ENCODE results near the gene KRTAP1-4. TPM values are rescaled to one million over a fixed set of nuclear protein-coding genes. Genes with fewer than 3 reads are reported as not detected.
"Not testable (repeated sequence)": the region's sequence is repeated elsewhere in the genome, so short reads cannot be mapped to it uniquely, and the experiment has no call there.

KRTAP1-4 gene
- total RNA-seq, 1 experiment from 2014 or later, result not detected

DNA sequence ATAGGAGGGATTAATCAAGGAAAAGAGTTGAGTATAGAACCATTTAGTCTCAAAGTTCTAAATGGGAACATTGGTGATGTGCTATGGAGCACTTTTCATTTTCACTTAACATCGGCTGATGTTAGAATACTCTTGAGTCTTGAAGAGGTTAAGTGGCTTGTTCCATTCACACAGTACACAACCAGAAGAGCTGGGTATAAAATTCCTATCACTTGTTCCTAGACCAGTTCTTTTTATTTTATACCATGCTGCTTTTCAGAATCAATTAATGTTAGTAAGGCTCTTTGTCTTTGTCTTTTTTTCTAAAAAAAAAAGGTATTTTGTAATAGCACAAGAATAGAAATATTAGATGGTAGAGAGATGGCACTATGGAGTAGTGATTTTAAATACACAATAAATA lies 13.0 kb upstream of the KRTAP1-4 start:
- POLR2A ChIA-PET (ENCODE audit: unreplicated experiment), result no interaction called here
- Histone ChIP-seq H3F3A (ENCODE audit: low read length, unreplicated experiment) (no peaks in the 10 kb centered on the region), H3K27ac (ENCODE audit: low read length) (no peak overlapping the region), H2AFZ (ENCODE audit: low read length) (no peak overlapping the region), H3K9ac (ENCODE audit: low read length) (no peak overlapping the region), H3K4me1 (ENCODE audit: insufficient read depth, low read length) (peaks cover 1% of the 10 kb centered on the region), H4K20me1 (ENCODE audit: low read length) (no peaks in the 10 kb centered on the region), H3K9me3 (ENCODE audit: low read length) (no peaks in the 10 kb centered on the region), H3K4me2 (ENCODE audit: low read length) (no peak overlapping the region), H3K9me2 (replicated peaks; ENCODE audit: low read length) (no peaks in the 10 kb centered on the region), H3K27me3 (ENCODE audit: low read length) (no peaks in the 10 kb centered on the region), H3K79me2 (ENCODE audit: low read length) (no peaks in the 10 kb centered on the region), H3K36me3 (ENCODE audit: low read depth, low read length) (no peaks in the 10 kb centered on the region), H3K4me3 (ENCODE audit: low read length) (no peak overlapping the region)
- intact Hi-C loops (cut with micrococcal nuclease), result no loop called here
- ATAC-seq (no peak), DNase-seq (no peak)
- CTCF ChIA-PET, result no interaction called here
- TF ChIP-seq EZH2 (IDR thresholded peaks at IDR 0.05; ENCODE audit: low read length, unreplicated experiment), result no peak
- TF ChIP-seq, protein P1, sequence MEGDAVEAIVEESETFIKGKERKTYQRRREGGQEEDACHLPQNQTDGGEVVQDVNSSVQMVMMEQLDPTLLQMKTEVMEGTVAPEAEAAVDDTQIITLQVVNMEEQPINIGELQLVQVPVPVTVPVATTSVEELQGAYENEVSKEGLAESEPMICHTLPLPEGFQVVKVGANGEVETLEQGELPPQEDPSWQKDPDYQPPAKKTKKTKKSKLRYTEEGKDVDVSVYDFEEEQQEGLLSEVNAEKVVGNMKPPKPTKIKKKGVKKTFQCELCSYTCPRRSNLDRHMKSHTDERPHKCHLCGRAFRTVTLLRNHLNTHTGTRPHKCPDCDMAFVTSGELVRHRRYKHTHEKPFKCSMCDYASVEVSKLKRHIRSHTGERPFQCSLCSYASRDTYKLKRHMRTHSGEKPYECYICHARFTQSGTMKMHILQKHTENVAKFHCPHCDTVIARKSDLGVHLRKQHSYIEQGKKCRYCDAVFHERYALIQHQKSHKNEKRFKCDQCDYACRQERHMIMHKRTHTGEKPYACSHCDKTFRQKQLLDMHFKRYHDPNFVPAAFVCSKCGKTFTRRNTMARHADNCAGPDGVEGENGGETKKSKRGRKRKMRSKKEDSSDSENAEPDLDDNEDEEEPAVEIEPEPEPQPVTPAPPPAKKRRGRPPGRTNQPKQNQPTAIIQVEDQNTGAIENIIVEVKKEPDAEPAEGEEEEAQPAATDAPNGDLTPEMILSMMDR (conservative IDR thresholded peaks at IDR 0.05; ENCODE audit: low read depth, low read length), result no peak
- BruUV-seq (replicated peaks), result no TSS peak

DNA sequence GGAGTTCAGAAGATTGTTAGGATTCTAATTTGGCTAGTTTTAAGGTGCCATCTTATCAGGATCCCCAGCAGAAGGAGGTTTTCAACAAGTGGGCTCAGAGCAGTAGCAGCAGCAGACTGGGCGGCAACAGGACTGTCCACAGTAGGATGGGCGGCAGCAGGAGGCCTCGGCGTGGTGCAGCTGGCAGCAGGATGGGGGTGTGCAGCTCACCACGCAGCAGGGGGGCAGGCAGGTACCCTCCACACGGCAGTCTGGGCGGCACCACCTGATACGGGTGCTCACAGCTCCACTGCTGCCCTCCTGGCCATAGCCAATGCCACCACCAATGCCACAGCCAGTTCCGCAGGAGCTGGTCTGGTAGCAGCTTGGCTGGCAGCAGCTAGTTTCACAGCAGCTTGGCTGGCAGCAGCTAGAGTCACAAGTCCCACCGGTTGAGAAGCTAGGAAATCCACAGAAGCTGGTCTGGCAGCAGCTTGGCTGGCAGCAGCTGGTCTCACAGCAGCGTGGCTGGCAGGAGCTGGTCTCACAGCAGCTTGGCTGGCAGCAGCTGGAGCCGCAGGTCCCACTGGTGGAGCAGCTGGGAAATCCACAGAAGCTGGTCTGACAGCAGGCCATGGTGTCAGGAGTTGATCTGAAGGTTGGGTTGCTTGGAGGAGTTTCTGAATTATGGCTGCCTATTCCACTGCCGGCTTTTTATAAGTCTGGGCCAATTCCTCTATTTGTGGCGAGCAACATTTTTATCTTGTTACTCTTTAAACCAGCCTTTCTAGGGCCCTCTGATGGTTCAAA lies 11.0 kb upstream of the KRTAP1-4 start, which contains the start of gene KRTAP1-1:
Gene KRTAP1-1, minus strand, starts transcription at position 668 of the 789 bp plus-strand sequence. Its CDS starts 53 bp downstream, at position 615.
- H3K4me2 ChIP-seq (ENCODE audit: low read length); POLR2A ChIA-PET (ENCODE audit: unreplicated experiment); H3K9ac ChIP-seq (ENCODE audit: low read length); DNase-seq; BruUV-seq (replicated peaks); H4K20me1 ChIP-seq (ENCODE audit: low read length); ATAC-seq; H3K9me3 ChIP-seq (ENCODE audit: low read length); H3K27me3 ChIP-seq (ENCODE audit: low read length); H3K79me2 ChIP-seq (ENCODE audit: low read length); H2AFZ ChIP-seq (ENCODE audit: low read length); CTCF ChIA-PET; H3K4me3 ChIP-seq (ENCODE audit: low read length); H3K36me3 ChIP-seq (ENCODE audit: low read depth, low read length); H3F3A ChIP-seq (ENCODE audit: low read length, unreplicated experiment); H3K27ac ChIP-seq (ENCODE audit: low read length); intact Hi-C loops (cut with micrococcal nuclease); H3K4me1 ChIP-seq (ENCODE audit: insufficient read depth, low read length); H3K9me2 ChIP-seq (replicated peaks; ENCODE audit: low read length): not testable (repeated sequence)

DNA sequence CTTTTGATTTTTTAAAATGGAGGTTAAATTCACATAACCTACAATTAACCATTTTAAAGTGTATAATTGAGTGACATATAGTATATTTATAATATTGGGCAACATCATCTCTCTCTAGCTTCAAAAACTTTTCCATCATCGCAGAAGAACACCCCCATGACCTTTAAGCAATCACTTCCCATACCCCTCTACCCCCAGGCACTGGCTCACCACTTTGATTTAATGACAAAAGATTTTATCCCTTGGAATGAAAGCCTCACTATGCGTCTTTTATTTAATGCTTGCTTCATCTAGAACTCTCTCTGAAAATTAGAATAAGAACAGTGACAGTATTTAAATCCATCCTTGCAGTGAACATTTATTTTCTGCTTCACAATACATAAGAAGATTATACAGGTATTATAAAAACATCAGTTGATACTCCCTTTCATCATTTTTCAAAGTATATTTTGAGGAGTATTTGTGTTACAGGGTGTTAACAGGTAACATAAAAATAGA lies 7.9 kb upstream of the KRTAP1-4 start:
- Histone ChIP-seq H3K4me3 (ENCODE audit: low read length) (no peak overlapping the region), H3K9me2 (replicated peaks; ENCODE audit: low read length) (no peaks in the 10 kb centered on the region), H3K9me3 (ENCODE audit: low read length) (no peaks in the 10 kb centered on the region), H3K9ac (ENCODE audit: low read length) (no peak overlapping the region), H3K4me1 (ENCODE audit: insufficient read depth, low read length) (peaks cover 6% of the 10 kb centered on the region), H3K79me2 (ENCODE audit: low read length) (no peaks in the 10 kb centered on the region), H4K20me1 (ENCODE audit: low read length) (no peaks in the 10 kb centered on the region), H3K4me2 (ENCODE audit: low read length) (no peak overlapping the region), H2AFZ (ENCODE audit: low read length) (no peak overlapping the region), H3K27ac (ENCODE audit: low read length) (no peak overlapping the region), H3K27me3 (ENCODE audit: low read length) (no peaks in the 10 kb centered on the region), H3F3A (ENCODE audit: low read length, unreplicated experiment) (no peaks in the 10 kb centered on the region), H3K36me3 (ENCODE audit: low read depth, low read length) (no peaks in the 10 kb centered on the region)
- TF ChIP-seq, protein P1 (conservative IDR thresholded peaks at IDR 0.05; ENCODE audit: low read depth, low read length), result no peak
- TF ChIP-seq EZH2 (IDR thresholded peaks at IDR 0.05; ENCODE audit: low read length, unreplicated experiment) (no peak), EZH2phosphoT487 (IDR thresholded peaks at IDR 0.05; ENCODE audit: borderline replicate concordance, low read length) (no peak)
- DNase-seq (no peak), ATAC-seq (no peak)
- BruUV-seq (replicated peaks), result no TSS peak
- intact Hi-C loops (cut with micrococcal nuclease), result no loop called here
- ChIA-PET CTCF (no interaction called here), POLR2A (ENCODE audit: unreplicated experiment) (no interaction called here)

DNA sequence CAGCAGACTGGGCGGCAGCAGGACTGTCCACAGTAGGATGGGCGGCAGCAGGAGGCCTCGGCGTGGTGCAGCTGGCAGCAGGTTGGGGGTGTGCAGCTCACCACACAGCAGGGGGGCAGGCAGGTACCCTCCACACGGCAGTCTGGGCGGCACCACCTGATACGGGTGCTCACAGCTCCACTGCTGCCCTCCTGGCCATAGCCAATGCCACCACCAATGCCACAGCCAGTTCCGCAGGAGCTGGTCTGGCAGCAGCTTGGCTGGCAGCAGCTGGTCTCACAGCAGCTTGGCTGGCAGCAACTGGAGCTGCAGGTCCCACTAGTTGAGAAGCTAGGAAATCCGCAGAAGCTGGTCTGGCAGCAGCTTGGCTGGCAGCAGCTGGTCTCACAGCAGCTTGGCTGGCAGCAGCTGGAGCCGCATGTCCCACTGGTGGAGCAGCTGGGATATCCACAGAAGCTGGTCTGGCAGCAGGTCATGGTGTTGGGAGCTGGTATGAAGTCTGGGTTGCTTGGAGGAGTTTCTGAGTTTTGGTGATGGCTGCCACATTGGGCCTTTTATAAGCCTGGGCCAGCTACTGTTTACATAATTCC lies 4.4 kb upstream of the KRTAP1-4 start, which contains the start of gene KRTAP1-3:
Gene KRTAP1-3, minus strand, starts transcription at position 529 of the 590 bp plus-strand sequence. Its CDS starts 53 bp downstream, at position 476.
- CTCF ChIA-PET; H3K36me3 ChIP-seq (ENCODE audit: low read depth, low read length); H3K9me3 ChIP-seq (ENCODE audit: low read length); intact Hi-C loops (cut with micrococcal nuclease); H3K4me1 ChIP-seq (ENCODE audit: insufficient read depth, low read length); H2AFZ ChIP-seq (ENCODE audit: low read length); H3K27me3 ChIP-seq (ENCODE audit: low read length); H3K4me3 ChIP-seq (ENCODE audit: low read length); POLR2A ChIA-PET (ENCODE audit: unreplicated experiment); H3K9ac ChIP-seq (ENCODE audit: low read length); H3K27ac ChIP-seq (ENCODE audit: low read length); H3K79me2 ChIP-seq (ENCODE audit: low read length); H3K4me2 ChIP-seq (ENCODE audit: low read length); H3F3A ChIP-seq (ENCODE audit: low read length, unreplicated experiment); BruUV-seq (replicated peaks); ATAC-seq; H4K20me1 ChIP-seq (ENCODE audit: low read length); DNase-seq; H3K9me2 ChIP-seq (replicated peaks; ENCODE audit: low read length): not testable (repeated sequence)
